Measurements from ENCODE around the gene TUBG2.
"Not testable (repeated sequence)": the region's sequence is repeated elsewhere in the genome, so short reads cannot be mapped to it uniquely, and the experiment has no call there.

The TUBG2 gene

DNA sequence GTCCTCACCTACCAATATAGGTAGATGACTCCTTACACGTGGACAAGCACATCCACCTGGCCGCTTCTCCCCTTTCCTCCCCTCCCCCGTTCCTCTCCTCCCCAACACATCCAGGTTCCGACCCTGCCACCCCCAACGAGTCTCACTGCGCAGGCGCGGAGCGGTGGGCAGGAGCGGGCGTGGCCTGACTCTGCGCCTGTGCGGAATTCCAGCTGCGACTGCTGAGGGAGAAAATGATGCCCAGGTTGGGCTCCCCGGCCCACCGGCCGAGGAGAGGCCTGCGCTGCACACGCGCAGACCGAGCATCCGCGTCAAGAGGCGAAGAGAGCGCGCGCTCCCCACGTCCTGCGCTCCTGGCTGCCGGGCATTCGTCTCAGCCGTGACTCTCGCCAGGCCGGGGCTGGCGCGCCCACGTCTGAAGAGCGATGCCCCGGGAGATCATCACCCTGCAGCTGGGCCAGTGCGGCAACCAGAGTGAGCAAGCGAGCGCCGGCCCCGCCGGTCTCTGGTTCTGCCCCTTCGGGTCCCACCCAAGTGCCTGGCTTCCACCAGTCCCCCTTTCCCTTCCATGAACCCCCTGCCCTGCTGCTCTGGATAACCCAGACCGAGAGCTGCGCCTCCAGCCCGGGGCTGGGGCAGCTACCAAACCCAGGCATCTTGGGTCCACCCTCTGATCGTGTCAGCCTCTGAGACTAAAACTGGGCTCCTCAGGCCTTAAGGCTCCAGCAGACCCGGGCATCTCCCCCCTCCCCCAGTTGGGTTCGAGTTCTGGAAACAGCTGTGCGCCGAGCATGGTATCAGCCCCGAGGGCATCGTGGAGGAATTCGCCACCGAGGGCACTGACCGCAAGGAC is at the start of gene TUBG2:
Gene TUBG2 (plus strand): TSS at position 206 of the 853 bp plus-strand sequence. CDS start 220 bp downstream, at position 426.
- DNase-seq: peak; percentile 92 to 98

DNA sequence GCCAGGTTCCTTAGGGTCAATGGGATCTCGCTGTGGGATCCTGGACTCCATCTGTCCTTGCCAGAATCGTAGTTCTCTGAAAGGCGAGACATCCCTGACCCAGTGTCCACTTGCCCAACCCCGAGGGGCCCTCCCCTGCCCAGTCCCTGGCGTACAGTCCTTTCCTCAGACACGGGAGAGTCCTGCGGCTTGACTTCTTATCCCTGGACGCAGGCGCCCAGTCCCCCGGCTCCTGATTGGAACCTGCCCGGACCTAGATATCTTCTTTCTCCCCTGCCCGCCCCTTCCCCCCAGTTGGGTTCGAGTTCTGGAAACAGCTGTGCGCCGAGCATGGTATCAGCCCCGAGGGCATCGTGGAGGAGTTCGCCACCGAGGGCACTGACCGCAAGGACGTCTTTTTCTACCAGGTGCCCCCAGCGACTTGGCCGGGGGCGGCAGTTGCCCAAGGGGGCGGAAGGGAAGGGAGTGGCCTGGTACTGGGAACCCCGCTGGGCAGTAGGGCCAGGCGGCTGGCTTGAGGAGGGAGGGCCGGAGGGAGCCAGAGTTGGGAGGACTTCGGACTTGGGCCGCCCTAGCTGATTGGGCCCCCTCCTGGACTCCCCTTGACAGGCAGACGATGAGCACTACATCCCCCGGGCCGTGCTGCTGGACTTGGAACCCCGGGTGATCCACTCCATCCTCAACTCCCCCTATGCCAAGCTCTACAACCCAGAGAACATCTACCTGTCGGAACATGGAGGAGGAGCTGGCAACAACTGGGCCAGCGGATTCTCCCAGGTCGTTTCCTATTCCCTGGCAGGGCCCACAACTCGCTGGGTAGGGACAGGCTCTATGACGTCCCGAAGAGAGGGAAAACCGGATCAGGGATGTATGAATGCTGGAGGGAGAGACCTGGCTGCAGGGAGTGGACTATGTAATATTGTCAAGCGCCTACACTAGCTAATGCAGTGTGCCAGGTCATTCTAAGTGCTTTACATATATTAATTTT is 49.0 kb upstream of the TUBG2 start:
- peak; percentile 48 to 55 for DNase-seq

DNA sequence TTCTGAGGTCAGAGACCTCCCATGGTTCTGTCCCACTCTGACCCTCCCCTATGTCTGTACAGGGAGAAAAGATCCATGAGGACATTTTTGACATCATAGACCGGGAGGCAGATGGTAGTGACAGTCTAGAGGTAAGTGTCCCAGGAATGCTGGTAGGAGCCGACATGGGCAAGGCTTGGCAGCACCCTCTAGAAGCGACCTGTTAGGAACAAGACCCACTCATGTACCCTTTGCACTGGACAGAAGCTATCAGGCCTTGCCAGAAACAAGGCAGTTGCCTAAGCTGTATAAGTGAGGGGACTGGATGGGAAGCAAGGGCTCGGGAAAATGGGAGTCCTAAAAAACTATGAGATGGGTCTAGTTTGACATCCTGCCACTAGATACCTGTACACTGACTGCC is 47.1 kb upstream of the TUBG2 start:
- DNase-seq: no peak

DNA sequence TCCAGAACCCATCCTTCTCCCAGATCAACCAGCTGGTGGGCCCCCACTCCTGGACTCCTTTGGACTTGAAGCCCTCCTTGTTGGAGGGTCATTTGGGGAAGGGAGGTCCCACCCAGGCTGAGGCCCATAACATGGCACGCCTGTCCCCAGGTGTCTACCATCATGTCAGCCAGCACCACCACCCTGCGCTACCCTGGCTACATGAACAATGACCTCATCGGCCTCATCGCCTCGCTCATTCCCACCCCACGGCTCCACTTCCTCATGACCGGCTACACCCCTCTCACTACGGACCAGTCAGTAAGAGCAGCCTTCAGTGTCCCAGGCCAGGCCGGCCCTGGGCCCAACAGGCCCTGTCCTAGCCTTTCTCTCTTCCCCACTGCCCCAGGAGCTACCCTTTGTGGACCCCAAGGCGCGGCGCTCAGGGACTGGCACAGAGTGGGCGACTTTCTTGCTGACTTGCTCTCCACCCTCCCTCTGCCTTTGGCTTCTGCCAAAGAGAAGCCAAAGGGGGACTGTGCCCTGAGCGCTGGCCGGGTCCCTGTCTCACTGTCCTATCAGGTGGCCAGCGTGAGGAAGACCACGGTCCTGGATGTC is 45.3 kb upstream of the TUBG2 start:
- no peak for DNase-seq

DNA sequence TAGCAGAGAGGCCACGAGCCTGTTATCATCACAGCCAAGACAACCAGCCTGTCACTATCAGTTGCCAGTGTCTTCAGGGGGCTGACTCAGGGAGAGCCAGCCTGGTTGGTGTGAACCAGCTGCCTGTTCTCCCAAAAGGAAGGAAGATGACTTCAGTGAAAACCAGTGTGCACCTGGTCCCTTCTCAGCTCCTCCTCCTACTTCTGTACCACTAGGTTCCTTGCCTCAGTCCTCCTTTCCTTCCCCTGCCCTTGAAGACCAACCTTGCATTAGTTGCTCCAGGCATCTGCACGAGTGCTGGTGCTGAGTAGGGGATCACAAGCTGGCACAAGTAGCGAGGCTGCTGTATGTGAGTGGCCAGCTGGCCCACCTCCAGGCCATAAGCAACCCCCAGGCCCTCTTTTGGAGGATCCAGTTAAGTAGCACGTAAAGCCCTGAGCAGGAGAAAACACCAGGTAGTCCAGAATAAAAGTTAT is 41.1 kb upstream of the TUBG2 start:
- DNase-seq: no peak

DNA sequence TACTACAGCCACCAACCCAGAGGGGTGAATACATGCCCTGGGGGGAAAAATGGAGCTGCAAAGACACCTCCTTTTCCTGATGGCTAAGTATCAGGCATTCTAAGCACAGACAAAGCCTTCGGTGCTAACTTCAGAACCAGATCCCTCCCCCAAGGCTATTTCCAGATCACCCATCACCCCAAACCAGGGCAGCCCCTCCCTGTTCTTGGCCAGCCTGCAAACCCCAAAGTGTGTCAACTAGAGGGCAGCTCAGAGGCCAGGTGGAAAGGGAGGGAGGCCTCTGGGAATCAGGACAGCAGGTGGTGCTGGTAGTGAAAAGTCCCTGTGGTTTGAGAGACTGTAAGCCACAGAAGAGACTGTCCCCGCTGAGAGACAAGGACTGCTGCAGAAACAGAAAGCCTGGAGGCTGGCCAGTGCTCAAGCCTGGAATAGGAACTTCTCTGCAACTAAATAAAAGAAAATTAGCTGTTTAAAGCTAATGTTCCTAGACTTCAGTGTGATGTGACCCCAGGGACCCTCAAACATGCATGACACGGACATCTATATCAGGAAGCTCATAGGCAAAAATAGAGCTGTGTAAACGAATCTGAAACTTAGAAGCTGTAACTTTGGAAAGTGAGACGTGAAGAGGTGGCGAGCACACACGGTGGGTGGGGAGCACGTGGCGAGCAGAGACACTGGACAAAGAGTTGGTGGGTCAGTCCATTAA is 40.5 kb upstream of the TUBG2 start:
- DNase-seq: peak; percentile 36 to 70

DNA sequence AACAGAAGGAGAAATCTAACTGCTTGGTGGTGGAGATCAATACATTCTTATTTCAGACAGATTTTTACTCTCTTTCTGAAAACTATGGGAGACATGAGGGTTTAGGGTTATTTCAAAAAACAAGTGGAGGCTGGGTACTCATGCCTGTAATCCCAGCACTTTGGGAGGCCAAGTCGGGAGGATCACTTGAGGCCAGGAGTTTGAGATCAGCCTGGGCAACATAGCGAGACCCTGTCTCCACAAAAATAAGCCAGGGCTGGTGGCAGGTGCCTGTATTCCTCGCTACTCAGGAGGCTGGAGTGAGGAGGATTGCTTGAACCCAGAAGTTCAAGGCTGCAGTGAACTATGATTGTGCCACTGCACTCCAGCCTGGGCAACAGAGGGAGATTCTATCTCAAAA is 37.1 kb upstream of the TUBG2 start:
- DNase-seq: not testable (repeated sequence)

DNA sequence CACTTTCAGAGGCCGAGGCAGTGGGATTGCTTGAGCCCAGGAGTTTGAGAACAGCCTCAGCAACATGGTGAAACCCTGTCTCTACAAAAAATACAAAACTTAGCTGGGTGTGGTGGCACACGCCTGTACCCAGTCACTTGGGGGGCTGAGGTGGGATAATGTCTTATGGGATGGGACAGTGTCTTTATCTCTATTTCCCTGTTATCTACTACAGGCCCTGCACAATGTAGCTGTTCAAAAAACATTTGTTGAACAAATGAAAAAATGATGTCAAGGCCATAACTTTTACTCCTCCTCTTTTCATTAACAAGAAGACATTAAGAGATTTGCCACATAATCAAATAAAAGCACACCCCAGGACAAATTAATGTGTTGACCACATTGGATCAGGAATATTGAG is 35.8 kb upstream of the TUBG2 start:
- no peak for DNase-seq

DNA sequence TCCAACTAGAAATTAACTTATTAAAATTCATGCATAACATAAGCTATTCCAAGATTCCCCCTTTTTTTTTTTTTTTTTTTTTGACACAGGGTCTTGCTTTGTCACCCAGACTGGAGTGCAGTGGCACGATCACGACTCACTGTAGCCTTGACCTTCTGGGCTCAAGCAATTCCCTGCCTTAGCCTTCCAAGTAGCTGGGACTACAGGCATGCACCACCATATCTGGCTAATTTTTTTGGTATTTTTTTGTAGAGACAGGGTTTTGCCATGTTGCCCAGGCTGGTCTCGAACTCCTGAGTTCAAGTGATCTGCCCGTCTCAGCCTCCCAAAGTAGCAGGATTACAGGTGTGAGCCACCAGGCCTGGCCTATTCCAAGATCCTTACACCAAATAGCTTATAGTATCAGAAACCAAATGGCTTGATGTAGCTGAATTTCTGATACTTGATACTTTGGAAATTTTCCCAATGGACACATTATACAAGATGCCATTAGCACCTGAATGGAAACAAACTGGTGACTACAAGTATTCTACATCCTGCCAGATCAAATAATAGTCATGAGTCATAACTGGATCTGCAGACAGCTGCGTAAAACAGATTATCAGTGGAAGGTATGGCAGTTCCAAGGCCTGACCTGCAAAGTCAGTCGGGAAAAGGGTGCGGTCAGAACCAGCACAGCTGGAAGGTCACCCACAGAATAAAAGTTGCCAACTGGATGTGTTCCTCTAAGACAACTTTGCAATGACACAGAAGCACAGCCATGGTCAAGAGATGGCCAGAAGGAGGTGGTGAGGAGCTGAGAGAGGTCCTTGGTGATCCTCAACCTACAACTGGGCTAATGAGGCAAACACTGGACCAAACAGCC is 35.1 kb upstream of the TUBG2 start:
- DNase-seq: no peak

DNA sequence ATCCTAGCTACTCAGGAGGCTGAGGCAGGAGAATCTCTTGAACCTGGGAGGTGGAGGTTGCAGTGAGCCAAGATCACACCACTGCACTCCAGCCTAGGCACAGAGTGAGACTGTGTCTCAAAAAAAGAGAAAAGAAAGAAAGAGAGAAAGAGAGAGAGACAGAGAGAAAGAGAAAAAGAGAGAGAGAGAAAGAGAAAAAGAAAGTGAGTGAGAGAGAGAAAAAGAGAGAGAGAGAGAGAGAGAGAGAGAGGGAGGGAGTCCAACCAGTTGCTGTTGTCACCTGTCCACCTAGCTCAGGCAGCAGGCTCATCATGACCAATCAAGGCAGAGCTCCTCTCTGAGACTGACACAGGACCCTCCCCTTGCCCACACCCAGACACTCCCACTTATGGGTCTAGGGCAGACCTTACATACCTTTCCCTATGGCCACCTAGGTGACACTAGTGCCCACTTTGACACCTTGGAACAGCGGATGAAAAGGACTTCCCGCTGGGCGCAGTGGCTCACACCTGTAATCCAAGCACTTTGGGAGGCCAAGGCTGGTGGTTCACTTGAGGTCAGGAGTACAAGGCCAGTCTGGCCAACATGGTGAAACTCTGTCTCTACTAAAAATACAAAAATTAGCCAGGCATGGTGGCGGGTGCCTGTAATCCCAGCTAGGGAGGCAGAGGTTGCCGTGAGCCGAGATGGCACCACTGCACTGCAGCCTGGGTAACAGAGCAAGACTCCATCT is 31.9 kb upstream of the TUBG2 start:
- DNase-seq: not testable (repeated sequence)

DNA sequence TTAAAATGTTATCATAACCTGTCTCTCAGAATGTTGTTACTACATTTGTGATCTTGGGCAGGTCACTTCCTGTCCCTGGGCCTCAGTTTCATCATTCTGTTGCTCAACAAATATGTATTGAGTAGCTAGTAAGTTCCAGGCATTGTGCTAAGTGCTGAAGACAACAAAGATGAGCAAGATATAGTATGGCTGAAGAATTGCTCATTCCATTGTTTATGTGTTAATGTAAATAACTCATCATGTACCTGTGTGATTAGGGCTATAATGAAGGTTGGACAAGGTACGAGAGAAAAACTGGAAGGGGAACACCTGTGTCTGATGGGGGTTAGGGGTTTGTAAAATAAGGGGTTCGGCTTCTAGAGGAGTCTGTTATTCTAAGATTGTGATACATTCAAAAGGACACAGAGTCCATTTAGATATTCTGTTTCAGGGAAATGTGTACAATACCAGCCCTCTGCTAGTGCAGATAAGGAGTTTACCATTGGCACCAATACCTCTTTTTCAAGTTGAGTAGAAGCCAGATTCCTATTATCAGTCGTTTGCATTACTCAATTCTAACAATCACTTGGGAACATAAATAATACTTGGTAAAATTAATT is 29.6 kb upstream of the TUBG2 start:
- no peak for DNase-seq

DNA sequence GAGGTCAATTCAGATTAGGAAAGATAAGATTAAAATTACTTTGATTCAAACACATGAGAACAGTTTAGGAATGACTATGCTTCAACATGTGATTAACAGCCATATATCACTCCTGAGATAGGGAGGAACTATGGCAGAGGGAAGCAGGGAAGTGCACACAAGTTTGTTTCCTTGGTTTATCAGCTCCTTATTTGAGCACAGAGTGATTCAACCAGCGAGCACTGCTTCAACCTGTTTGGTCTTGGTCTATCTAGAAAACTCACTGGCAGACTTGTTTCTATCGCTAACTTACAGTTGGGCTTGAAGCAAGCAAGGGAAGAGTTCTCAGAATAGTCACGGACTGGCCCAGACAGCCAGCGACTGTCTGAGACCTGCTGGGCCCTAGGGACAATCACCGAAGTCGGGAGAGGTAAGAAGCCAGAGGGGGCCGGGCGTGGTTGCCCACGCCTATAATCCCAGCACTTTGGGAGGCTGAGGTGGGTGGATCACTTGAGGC is 26.1 kb upstream of the TUBG2 start:
- DNase-seq: no peak

DNA sequence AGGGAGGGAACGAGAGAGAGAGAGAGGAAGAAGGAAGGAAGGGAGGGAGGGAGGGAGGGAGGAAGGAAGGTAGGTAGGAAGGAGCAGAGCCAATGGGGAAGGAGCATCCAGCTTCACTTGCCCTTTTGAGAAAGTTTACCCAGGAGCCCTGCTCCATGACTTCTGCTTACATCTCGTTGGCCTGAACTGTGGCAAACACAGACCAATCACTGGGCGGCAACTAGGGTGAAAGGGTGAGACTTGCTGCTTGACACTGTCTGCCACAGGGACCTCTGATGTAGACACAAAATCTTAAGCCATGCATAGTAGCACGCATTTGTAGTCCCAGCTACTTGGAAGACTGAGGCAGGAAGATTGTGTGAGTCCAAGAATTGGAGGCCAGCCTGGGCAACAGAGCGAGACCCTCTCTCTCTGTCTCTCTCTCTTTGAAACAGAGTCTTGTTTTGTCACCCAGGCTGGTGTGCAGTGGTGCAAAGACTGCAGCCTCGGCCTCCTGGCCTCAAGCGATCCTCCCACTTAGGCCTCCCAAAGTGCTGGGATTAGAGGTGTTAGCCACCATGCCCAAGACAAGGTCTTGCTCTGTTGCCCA is 19.5 kb upstream of the TUBG2 start:
- DNase-seq: no peak

DNA sequence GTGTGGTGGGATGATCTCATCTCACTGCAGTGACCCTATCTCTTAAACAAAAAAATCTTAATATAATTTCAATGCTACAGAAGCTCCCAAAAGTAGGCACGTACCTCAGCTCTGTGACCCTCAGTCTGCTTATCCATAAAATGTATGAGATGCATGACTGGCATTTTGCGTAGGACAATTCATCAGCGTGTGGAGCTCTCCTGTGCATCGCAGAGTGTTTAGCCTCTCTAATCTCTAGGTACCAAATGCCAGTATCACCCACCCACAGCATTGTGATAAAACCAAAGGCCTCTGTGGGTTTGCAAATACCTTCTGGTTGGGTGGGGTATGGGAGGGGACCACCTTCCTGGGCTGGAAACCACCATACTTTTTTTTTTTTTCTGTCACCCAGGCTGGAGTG is 19.0 kb upstream of the TUBG2 start:
- DNase-seq: no peak

DNA sequence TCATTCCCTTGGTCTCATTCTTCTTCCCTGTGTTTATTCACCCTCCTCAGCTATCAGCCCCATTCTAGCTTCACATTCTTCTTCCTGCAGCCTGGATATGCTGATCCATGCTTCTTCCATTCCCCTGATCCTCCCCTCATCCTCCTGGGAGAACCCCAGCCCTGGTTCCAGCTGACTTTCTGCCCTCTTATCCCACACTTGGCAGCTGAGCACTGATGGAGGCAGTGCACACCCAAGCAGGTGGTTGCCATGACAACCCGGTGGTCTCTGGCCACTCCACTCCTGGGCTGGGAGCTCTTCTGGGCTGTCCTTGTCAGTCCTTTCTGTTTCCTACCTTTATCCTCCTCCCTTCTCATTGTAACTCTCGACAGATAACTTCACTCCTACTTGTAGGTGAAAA is 16.7 kb upstream of the TUBG2 start:
- DNase-seq: no peak

DNA sequence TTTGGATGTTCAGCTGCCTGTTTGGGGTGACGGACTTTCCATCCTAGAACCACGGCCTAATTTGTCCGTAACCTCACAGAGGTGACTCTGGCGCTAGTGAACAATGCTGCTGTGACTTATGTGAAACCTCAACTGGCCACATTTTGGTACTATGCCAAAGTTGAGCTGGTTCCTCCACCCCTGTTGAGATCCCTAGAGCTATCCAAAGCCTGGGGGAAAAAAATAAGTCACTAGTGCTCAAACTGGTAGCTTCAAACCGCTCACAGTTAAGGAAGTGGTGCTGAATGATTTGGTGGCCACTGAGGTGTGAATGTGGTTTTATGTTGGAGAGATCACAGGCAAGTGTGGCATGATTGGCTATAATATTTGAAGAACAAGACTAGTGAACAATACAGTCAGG is 11.3 kb upstream of the TUBG2 start:
- DNase-seq: no peak

DNA sequence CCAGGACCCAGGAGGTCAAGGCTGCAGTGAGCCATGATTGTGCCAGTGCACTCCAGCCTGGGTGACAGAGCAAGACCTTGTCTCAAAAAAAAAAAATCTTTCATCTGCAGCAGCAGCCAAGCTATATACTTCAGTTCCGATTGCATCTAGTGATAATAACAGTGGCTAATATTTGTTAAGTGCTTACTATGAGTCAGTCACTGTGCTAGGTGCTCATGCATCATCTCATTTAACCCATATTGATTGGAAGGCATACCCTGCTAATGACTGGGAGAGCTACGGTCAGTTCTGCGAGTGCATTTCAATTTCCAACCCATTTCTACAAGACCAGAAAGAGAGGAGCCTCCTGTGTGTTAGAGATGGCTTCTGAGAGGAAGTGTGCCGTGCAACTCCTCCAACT is 7.7 kb upstream of the TUBG2 start:
- DNase-seq: no peak

DNA sequence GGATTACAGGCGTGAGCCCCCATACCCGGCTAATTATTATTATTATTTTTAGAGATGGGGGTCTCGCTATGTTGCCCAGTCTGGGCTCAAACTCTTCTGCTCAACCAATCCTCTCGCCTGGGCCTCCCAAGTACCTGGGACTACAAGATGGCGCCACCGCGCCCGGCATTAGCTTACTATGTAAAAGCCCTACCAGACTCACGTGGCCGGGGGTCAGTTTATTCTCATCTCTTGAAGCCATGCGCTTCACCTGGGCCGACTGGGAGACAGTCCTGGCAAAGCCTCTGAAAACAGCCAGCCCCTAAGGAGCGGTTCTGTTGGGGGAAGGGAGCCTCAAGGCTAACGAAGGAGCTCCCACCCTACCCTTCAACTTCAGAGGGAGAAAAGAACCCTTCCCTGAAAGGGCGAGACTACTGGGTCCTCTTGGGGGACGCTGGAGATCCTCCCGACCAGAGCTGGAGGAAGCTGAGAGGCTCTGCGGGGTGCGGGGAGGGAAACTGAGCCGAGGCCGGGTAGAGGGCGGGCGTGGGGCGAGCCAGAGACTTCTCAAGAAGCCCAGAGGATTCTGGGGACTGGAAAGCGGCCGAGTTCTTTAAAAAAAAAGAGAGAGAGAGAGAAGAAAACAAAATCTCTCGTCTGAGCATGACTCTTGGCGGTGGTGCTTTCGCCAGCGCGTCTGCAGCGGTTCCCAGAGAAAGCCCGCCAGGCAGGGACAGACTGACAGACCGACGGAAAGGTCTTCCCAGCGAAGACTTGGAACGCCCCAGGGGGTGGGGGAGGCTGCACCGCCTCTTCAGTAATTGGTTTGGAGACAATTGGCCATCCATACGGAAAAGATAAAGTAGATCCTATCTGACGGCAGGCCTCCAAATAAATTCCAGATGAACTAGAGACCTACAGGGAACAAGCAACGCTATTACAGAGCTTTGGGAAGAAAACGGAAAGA is 5.6 kb upstream of the TUBG2 start:
- no peak for DNase-seq

DNA sequence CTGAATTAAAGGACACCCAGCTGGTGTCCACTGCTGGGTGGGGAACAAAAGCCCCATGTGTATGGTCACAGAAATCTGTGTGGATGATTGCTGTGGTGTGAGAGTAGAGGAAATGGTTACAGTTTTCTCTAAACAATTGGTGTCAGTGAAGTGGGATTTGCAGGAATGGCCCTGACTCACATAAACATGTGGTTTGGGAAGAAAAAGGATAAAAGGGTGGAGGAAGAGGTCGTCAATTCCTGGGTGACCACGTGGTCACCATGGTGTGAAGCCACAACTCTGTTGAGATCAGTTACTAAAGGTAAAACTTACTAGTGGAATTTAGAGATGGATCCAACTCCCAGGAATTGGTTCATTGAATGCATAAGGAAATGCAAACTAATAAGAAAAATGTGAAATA is 3.6 kb upstream of the TUBG2 start:
- DNase-seq: no peak
